Adipocyte (in vitro differentiated cells): ENCODE results near the gene SAA4.
A peak's percentile ranks its signal among the peaks of the same experiment; 100 is the strongest.
"Not testable (repeated sequence)": the region's sequence is repeated elsewhere in the genome, so short reads cannot be mapped to it uniquely, and the experiment has no call there.

Experiments used
- DNase-seq: peaks from one replicate; pipeline ENCODE4 v3.0.0-alpha.2; 2015; ENCODE audit warnings: low read depth
- H3K27me3 ChIP-seq: replicated peaks from 2 replicates; pipeline ENCODE4 v1.7.0; 2013; ENCODE audit warnings: mild to moderate bottlenecking, low read length, moderate library complexity; ENCODE audit not compliant: control insufficient read depth, insufficient read depth
- H3K36me3 ChIP-seq: 2 replicates; pipeline ENCODE4 v1.7.0; 2013; ENCODE audit warnings: low read length, mild to moderate bottlenecking, moderate library complexity; ENCODE audit not compliant: control insufficient read depth, insufficient read depth, severe bottlenecking
- H3K4me1 ChIP-seq: 2 replicates; pipeline ENCODE4 v1.7.0; 2013; ENCODE audit warnings: mild to moderate bottlenecking, low read length, moderate library complexity; ENCODE audit not compliant: control insufficient read depth, insufficient read depth
- H3K4me3 ChIP-seq: 2 replicates; pipeline ENCODE4 v1.7.0; 2013; ENCODE audit warnings: mild to moderate bottlenecking, low read length, moderate library complexity
- H3K9ac ChIP-seq: 2 replicates; pipeline ENCODE4 v1.7.0; 2013; ENCODE audit warnings: mild to moderate bottlenecking, low read length, moderate library complexity
- H3K9me3 ChIP-seq: 2 replicates; pipeline ENCODE4 v1.7.0; 2013; ENCODE audit warnings: mild to moderate bottlenecking, low read length, moderate library complexity; ENCODE audit not compliant: control insufficient read depth

The SAA4 gene

GRCh38 chr11:18246379-18247190, 10.0 kb upstream of the SAA4 start:
- not testable (repeated sequence) for H3K4me3 ChIP-seq, H3K27me3 ChIP-seq, H3K9ac ChIP-seq, H3K36me3 ChIP-seq, DNase-seq, H3K9me3 ChIP-seq
- H3K4me1 ChIP-seq, result peaks cover 31% of the 10 kb centered on the region

GRCh38 chr11:18245396-18245795, 8.8 kb upstream of the SAA4 start:
- H3K27me3 ChIP-seq, result no peaks in the 10 kb centered on the region
- peaks cover 31% of the 10 kb centered on the region for H3K4me1 ChIP-seq
- no peak for DNase-seq
- H3K9me3 ChIP-seq, result no peaks in the 10 kb centered on the region
- no peaks in the 10 kb centered on the region for H3K36me3 ChIP-seq
- peak overlapping the region; percentile 51 for H3K9ac ChIP-seq
- no peak overlapping the region for H3K4me3 ChIP-seq

- Histone ChIP-seq H3K27me3 (peaks cover 5% of the 10 kb centered on the region), H3K9me3 (no peaks in the 10 kb centered on the region), H3K4me1 (peaks cover 29% of the 10 kb centered on the region), H3K36me3 (no peaks in the 10 kb centered on the region), H3K4me3 (no peak overlapping the region), H3K9ac (no peak overlapping the region)
- DNase-seq, result peak; percentile 79
Measured at GRCh38 chr11:18243783-18244362, 7.3 kb upstream of the SAA4 start.

- DNase-seq, result no peak
- Histone ChIP-seq H3K4me3 (no peak overlapping the region), H3K9ac (no peak overlapping the region), H3K4me1 (peaks cover 8% of the 10 kb centered on the region), H3K27me3 (peaks cover 5% of the 10 kb centered on the region), H3K36me3 (no peaks in the 10 kb centered on the region), H3K9me3 (no peaks in the 10 kb centered on the region)
Measured at GRCh38 chr11:18239655-18240054, 3.1 kb upstream of the SAA4 start.

GRCh38 chr11:18235394-18236334, 938 bp downstream of the SAA4 start:
- peaks cover 15% of the 10 kb centered on the region for H3K27me3 ChIP-seq
- DNase-seq, result no peak
- H3K4me3 ChIP-seq, result no peak overlapping the region
- H3K36me3 ChIP-seq, result no peaks in the 10 kb centered on the region
- no peaks in the 10 kb centered on the region for H3K9me3 ChIP-seq
- no peaks in the 10 kb centered on the region for H3K4me1 ChIP-seq
- no peak overlapping the region for H3K9ac ChIP-seq

GRCh38 chr11:18233912-18234311, 2.7 kb downstream of the SAA4 start:
- Histone ChIP-seq H3K9ac (no peak overlapping the region), H3K4me3 (no peak overlapping the region), H3K27me3 (peaks cover 15% of the 10 kb centered on the region), H3K9me3 (no peaks in the 10 kb centered on the region), H3K36me3 (no peaks in the 10 kb centered on the region), H3K4me1 (no peaks in the 10 kb centered on the region)
- DNase-seq, result no peak

- no peak for DNase-seq
- Histone ChIP-seq H3K36me3 (no peaks in the 10 kb centered on the region), H3K4me3 (no peak overlapping the region), H3K9me3 (no peaks in the 10 kb centered on the region), H3K9ac (no peak overlapping the region), H3K27me3 (peaks cover 28% of the 10 kb centered on the region), H3K4me1 (no peaks in the 10 kb centered on the region)
Measured at GRCh38 chr11:18230859-18231258, 5.7 kb downstream of the SAA4 start.

GRCh38 chr11:18229501-18229900, 7.1 kb downstream of the SAA4 start:
- Histone ChIP-seq H3K4me3 (no peak overlapping the region), H3K9me3 (no peaks in the 10 kb centered on the region), H3K27me3 (peaks cover 28% of the 10 kb centered on the region), H3K36me3 (no peaks in the 10 kb centered on the region), H3K9ac (no peak overlapping the region), H3K4me1 (no peaks in the 10 kb centered on the region)
- no peak for DNase-seq

- no peaks in the 10 kb centered on the region for H3K9me3 ChIP-seq
- H3K4me3 ChIP-seq, result no peak overlapping the region
- no peaks in the 10 kb centered on the region for H3K4me1 ChIP-seq
- DNase-seq, result no peak
- no peaks in the 10 kb centered on the region for H3K36me3 ChIP-seq
- peaks cover 17% of the 10 kb centered on the region for H3K27me3 ChIP-seq
- no peak overlapping the region for H3K9ac ChIP-seq
Measured at GRCh38 chr11:18225913-18226312, 10.7 kb downstream of the SAA4 start.

GRCh38 chr11:18223591-18224387, 12.8 kb downstream of the SAA4 start:
- H3K9me3 ChIP-seq, result peaks cover 5% of the 10 kb centered on the region
- DNase-seq, result no peak
- no peak overlapping the region for H3K9ac ChIP-seq
- H3K4me1 ChIP-seq, result no peaks in the 10 kb centered on the region
- no peak overlapping the region for H3K4me3 ChIP-seq
- H3K27me3 ChIP-seq, result peaks cover 20% of the 10 kb centered on the region
- H3K36me3 ChIP-seq, result no peaks in the 10 kb centered on the region
